HG03520 (cell line): Measurements from ENCODE around the gene LDB3.

Experiments
- ATAC-seq: cut with Tn5 transposase; IDR thresholded peaks from one replicate; pipeline ENCODE4 v1.9.1; 2021; ENCODE audit warnings: mild to moderate bottlenecking, moderate library complexity; ENCODE audit not compliant: unreplicated experiment

LDB3 gene

DNA sequence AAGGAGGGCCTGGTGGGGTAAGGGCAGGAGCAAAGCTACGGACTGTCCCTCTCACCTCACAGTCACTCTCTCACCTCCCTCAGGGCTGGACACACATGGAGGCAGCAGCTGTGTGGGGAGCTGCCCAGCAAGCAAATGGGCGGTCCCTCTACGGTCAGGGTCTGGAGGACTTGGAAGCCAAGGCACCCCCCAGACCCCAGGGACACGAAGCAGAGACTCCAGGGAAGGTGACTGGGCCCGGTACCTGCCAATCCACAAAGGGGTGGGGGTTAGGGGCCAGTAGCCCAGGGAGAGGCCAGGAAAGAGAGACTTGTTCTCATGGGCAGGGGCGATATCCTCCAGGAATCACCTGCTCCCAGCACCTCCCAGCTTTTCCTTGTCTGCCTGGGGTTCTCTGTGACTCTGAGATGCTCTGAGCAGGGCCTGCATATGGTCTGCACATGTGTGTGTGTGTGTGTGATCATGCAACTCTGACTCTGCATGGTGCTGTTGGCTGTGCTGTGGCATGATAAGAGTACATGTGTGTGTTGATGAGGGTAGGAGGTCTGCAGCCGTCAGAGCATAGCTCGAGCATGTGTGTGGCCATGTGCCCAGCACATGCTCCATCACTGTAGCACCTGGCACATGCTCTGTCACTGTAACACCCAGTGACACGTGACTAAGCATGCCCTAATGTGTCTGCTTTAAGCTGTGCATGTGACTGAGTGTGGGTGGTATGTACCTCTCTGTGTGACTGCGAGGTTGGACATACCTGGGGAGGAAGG lies 4.6 kb upstream of the LDB3 start:
- ATAC-seq: no peak

DNA sequence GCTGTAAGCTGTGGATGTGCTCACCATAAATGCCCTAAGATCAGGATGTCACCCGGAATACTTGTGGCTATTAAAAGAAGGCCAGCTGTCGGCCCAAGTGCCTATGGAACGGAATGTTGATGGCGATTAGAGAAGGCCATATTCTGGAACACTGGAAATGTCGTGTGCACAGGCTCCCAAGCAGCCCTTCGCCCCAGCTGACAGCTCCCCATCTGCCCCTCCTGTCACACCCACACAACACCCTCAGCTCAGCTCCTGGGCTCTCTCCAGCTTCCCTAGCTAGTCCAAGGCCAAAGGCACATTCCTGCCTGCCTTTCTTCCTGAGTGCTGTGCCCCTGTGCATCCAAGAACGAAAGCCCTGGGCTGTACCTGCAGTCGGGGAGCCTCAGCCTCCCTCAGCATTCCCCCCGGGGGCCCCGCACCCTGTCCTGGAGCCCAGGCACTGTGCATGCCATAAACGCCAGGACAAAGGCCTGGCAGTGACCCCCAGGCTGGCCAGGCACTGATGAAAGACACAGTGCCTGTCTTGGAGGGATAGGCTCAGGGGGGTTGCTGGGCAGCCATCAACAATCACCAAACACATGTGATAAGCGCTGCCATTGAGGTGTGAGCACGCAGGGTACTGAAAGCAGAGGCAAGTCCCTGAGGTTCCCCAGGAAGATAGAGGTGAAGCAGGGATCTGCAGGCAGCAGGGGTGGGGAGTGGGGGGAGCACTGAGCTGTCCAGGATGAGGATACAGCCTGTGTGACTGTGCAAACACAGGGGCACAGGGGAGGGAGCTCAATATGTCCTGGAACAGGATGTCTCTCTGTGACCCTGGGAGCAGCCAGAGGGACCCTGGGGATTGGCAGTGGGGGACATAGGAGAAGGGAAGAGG lies 3.7 kb upstream of the LDB3 start:
- ATAC-seq: no peak

DNA sequence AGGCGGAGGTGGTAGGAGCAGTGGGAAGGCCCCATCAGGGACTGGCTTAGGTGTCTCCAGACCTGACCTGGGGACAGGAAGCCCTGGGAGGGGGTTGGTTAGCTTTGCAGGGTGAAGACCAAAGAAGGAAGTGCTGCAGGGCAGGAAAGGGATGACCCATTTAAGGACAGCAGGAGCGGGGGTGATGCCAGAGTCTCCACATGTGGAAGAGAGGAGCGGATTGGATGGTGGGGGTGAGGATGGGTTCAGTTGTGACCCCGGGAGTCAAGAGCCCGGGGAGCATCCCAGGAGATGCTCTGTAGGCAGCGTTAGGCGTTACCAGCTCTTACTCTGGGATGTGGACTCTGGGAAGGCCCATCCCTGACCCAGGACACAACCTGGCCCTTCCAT lies 3.1 kb upstream of the LDB3 start:
- no peak for ATAC-seq

DNA sequence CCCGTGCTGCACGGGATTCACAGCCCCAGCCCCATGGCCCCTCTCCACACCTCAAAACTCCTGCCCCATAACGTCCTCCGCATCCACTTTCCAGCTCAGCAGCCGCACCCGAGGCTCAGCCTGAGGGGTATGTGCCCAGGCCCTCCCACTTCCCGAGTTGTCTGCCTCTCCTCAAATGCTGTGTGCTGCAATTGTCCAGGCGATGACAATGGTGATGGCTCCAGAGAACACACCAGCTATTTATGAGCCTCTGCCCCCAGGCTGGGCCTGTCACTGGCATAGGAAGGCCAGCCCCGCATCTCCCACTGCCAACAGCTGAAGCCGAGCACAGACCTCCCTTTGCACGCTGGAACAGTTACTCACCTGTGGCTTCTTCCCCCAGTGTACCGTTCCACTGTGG lies 2.4 kb upstream of the LDB3 start:
- no peak for ATAC-seq

DNA sequence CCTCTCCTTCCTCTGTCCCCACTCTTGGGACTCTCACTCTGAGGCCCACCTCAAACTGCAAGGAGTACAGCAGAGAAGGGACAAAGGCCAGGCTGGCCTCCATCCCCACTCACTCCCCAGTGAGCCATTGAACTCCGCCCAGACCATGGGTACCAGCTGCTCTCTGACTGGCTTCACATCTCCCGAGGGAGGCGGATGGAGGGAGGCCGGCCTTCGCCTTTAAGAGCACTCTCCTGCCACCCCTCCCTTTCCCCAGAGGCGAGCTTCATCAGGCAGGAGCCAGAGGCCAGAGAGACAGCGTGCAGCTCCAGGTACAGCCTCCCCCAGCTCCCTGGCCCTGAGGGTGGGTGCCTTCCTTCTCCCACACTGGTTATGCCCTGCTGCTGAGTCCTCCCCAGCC lies 1.8 kb upstream of the LDB3 start:
- ATAC-seq: no peak

DNA sequence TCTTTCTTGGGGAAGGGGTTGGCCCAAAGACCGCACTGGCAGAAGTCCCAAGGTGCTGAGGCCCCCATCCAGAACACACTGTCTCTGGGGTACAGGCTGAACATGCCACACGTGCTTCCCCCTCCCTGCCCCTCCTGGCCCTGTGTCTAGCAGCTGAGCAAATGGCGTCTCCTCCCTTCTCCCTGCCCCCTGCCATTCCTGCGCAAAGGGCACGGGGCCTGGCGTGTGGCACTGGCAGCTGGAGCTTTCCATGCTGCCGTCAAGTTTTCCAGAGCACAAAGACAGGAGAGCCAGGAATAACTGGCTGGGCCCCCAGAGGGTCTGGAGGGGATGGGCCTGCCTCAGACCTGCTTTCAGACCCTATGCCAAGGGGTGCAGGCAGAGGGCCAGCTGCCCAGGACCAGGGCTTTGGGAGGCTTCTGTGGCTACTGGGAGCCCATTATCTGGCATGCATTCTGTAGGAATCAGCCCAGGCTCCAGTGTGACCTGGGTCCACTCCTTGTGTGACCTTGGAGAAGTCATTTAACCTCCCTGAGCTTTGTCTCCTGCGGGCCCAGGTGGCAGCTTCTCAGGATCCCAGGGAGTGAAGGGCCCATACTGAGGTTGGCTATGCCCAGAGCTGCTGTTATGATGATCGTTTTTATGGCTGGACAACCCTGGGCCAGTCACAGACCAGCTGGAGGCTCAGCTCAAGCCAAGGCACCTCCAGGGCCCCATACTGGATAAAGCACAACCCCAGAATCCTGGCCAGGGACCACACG lies 710 bp upstream of the LDB3 start:
- no peak for ATAC-seq

DNA sequence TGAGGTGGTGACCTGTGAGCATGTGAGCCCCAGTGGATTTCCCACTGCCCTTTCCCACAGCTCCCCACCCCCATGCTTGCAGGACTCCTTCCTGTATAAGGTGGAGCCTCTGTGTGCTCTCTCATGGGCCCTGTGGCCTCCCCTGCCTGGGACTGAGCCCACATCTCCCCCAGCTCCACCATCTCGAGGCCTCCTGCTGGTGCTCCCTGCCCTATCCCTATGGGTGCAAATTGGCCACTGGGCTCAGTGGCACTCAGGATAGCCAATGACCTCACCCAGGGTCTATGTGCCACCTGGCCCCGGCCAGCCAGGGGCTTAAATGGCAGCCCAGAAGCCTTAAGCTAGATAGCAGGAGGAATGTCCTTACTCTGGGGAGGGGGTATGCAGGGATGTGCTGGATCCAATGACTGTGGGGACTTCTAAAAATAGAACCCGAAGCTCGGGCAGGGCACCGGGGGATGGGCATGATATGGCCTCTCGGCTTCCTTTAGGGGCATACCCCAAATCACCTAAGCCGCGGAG lies 2.0 kb downstream of the LDB3 start:
- ATAC-seq: no peak

DNA sequence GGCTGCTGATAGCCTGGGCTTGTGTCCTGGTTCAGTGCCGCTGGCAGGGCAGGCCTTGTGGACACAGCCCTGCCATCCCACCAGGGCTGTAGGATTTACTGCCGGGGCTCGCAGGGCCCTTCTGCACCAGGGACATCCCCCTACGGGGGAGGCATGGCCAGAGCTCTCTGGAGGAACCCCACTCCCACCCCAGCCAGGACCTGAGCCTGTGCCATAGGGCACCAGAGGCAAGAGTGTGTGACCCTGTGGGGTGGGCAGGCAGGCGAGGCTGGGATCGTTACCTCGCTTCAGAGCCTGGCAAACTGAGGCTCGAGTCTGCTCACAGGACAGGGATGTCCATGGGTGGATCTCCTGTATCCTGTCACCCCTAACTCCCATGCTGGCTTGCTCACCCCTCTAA lies 2.6 kb downstream of the LDB3 start:
- no peak for ATAC-seq

DNA sequence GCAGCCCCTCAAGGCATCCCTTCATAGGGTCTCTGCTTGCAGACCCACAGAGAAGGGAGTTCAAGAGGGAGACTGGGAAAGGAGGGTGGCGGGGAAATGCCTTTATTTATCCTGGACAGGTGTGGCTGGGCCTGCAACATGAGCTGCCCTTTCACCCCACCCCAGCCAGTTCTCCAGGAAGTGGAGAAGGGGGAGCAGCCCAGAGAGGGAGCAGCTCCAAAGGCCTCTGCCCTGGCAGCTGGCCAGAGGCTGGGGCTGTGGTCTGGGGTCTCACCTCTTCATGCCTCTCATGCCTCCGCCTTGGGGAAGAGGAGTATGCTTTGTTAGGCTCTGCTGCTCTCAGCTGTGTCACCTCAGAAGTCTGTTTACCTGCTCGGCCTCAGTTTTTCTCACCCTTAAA lies 3.1 kb downstream of the LDB3 start:
- ATAC-seq: no peak

DNA sequence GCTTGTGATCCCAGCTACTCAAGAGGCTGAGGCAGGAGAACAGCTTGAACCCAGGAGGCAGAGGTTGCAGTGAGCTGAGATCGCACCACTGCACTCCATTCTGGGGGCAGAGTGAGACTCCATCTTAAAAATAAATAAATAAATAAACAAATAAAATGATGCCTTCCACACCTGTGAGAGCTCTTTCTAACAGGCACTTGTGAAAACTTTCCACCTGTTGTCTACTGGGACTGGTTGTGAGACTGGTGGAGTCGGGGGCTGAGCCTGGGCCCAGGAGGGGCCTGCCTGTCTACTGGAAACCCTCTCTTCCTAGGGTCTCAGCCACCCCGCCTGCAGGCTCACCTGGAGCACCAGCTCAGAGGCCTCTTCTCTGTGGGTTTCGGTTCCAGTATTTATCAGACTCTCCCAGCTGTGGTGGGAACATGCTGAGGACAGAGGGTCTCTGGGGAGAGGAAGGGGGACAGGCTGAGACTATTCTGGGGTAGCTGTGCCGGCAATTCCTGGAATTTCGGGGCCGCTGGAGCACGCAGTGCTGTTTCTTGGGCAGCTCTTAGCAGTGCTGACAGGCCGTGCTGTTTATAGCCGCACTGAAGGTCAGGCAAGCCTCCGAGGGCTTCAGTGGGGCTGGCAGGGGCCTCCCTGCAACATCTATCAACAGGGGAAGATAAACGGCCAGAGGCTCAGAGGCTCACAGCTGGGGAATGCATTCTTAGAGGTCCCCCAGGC lies 3.8 kb downstream of the LDB3 start:
- no peak for ATAC-seq

DNA sequence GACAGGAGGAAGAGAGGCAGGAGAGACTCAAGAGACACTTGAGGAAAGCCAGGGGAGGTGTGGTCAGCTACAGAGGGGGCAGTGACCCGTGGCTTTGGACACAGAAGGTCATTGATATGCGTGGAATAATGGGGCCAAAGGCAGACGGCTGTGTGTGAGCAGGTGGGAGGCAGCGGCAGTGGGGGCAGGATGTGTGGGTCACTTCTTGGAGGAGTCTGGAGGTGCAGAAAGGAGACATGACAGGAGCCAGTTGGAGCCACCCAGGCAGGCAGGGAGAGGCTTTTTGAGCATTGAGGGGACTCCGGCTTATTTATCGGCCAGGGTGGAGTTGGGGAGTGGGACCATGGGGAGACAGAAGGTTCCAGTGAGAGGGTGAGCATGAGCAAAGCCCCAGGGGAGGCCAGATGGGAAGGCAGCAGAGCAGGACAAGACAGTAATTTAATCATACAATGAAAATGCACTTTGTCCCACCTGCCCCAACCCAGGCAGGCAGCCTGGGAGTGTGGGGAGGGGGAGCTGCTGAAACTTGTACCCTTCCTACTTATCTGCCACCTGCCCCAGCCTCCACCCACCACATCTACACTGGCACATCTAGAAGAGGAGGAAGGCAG lies 5.0 kb downstream of the LDB3 start:
- ATAC-seq: no peak

DNA sequence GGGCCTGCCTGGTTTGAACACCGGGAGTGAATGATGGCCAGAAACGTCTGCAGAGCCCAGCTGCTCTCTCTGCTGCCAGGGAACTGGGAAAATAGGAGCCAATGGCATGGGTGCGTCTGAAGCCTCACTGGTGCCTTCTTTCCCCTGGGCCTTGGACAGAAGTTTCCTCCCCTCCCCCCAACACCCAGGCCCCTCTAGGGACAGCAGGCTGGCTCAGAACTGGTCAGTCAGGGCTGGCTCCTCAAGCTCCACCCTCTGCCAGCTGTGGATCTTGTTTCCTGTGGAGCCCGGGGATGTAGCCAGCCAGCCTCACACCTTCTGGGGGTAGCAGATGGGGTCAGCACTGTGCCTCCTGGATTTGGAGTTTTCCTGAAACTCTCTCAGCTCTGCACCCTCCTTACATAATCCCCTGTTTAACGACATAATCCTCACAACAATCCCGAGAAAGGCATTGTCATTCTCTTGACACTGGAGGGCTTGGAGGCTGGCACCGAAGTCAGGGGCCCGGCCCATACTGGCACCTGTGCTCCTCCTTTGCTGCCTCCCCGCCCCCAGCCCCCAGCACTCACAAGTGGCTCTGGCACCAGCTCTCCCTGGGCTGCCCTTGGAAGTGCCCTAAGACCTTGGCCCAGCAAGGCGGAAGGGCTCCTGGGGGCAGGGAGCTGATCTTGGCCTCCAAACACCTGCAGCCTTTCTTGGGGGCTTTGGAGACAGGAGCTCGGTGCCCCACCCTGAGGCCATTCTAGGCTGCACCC lies 5.7 kb downstream of the LDB3 start:
- ATAC-seq: no peak

DNA sequence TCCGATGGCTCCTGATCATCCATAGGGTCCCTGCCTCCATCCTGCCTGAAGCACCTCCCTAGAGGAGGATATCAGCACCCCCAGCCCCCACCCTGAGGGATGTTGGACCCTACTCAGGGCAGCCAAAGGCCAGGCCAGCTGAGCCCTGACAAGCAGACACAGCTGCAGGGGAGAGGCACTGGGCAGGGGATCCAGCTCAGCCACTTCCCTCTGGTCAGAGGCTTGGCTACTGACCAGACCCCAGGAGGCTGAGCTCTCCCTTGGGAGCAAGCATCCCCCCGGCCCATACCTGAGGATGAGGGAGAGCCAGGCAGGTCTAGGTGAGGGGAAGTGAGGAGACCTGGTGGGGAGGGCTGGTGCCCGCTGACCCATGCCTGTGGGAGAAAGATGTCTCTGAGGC lies 6.6 kb downstream of the LDB3 start:
- ATAC-seq: no peak

DNA sequence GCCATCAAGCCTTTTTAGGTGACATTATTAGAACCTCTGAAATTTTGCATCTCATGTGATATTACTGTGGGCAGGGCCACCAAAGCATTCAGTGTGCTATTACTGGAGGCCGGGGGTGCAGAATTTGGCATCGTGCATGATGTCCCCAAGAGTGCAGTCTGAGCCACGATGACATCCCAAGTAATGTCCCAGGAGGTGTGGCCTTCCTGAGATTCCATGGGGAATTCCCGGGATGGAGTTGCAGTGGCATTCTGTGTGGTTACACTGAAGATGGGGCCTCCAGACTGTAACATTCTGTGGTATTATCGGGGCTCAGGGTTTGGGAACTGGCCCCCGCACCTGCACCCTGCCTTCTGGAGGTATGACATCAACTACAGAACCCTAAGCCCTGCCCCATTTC lies 9.1 kb downstream of the LDB3 start:
- ATAC-seq: no peak

DNA sequence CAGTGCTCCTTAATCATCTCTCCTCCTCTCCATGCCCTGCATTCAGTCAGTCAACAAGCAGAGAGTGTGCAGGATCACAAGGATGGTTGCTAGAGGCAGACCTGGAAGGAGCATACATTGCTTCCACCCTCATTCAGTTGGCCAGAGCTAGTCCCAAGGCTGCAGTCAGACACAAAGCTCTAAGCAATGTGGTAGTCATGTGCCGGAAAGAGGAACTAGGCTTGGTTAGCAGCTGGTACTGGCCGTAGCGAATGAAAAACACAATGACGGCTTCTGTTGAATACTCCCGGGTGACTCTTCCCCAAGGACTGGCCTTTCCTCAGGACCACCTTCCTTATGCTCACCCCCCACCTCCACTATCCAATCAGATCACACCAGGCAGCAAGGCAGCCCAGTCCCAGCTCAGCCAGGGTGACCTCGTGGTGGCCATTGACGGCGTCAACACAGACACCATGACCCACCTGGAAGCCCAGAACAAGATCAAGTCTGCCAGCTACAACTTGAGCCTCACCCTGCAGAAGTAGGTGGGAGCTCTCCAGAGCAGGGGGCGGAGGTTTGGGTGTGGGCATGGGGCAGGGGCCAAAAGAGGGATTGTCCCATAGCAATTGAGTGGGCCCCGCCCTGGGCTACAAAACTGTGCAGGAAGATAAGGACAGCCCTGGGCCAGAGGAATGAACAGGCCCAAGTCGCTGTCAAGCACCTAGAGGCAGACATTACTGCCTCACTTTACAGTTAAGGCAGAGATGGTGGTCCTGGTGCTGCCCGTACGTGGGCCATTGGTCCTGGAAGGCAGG lies 10.9 kb downstream of the LDB3 start:
- no peak for ATAC-seq

DNA sequence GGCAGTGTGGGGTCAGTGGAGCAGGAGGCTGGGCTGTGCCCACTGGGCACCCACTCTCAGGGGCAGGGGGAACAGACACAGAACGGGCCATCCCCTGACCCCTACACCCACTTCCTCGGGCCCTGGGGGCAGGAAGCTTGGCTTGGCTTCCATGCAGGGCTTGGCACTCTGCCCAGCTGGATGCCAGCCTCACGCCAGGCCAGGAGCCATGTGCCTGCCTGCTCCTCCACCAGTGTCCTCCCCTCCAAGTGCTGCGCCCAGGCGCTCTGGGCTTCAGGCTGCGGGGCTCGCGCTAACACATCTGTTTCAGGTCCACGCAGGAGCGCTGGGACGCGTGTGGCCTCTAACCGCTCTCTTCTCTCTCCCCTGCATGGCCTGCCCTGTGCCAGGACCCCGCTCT lies 12.7 kb downstream of the LDB3 start:
- ATAC-seq: no peak

DNA sequence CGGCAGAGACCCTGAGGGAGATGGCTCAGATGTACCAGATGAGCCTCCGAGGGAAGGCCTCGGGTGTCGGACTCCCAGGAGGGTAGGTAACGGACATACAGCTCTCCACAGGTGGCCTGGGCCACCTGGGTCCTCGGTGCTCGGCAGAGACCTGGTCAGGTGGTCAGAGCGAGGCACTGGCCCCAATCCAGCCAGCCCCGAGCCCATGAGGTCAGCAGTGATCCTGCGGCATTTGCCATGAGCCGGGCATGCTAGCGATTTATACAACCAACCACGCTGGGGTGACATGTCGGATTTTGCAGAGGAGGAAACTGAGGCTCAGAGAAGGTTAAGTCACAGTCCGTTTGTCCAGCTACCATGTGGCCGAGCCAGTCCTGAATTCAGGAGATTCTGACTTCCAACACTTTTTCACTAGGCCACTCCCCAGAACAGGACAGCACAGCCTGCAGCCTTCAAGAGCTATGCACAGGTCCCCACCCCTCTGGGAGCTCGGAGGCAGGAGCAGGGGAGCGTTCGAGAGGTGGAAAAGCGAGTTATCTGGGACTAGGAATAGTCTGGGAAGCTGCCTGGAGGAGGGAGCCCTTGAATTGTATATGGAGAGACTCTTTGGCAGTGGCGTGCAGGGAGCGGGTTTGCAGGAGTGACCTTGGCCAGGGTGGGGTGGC lies 13.5 kb downstream of the LDB3 start:
- no peak for ATAC-seq

DNA sequence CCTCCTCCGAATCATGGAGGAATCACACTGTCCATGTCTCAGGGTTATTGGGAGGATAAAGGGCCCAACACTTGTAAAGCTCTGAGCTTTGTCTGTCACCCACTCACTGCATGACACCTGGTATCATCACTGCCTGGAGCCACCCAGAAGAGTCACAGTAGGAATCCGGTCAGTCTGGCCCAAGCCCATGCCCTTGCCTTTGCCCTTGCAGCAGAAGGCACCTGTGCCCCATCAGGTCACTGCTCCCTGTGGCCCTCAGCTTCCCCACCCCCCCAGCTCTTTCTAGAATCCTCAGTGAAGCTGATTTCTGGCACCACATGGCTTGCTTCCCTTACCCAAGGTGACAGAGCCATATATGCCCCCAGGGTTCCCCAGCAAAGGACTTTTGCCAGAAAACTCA lies 14.4 kb downstream of the LDB3 start:
- ATAC-seq: no peak
